Heart left ventricle (tissue), 16 donors: ENCODE results near the gene HOXB7. TPM values are rescaled to one million over a fixed set of nuclear protein-coding genes. Genes with fewer than 3 reads are reported as not detected.

Experiments used
- ATAC-seq, 4 donors: fragments of 200-7000 bp; cut with Tn5 transposase; one replicate each; pipeline ENCODE4 v1.9.1; 2020 to 2022; ENCODE audit warnings: moderate library complexity in 4 of 4, mild to moderate bottlenecking in 3 of 4, moderate number of reproducible peaks in 1 of 4
- DNase-seq, 5 donors: peaks; one replicate each; pipeline ENCODE4 v3.0.0-alpha.2; 2020
- H3K27ac ChIP-seq, 12 donors: fragments of 200-600 bp; sonication (generic) in 4 of 12; one replicate each; pipeline versions ENCODE4 v1.5.0 to v1.8.0; 2016 to 2022; ENCODE audit warnings: mild to moderate bottlenecking in 2 of 12
- H3K27me3 ChIP-seq, 9 donors: fragments of 200-600 bp; sonication (generic) in 2 of 9; one replicate each; pipeline versions ENCODE4 v1.5.1 to v1.8.0; 2016 to 2022; ENCODE audit warnings: mild to moderate bottlenecking in 3 of 9
- H3K36me3 ChIP-seq, 9 donors: fragments of 200-600 bp; sonication (generic) in 2 of 9; one replicate each; pipeline versions ENCODE4 v1.5.0 to v1.8.0; 2018 to 2022; ENCODE audit warnings: mild to moderate bottlenecking in 2 of 9
- H3K4me1 ChIP-seq, 12 donors: fragments of 200-600 bp; sonication (generic) in 4 of 12; one replicate each; pipeline versions ENCODE4 v1.5.0 to v1.8.0; 2016 to 2022; ENCODE audit warnings: mild to moderate bottlenecking in 3 of 12
- H3K4me3 ChIP-seq, 12 donors: fragments of 200-600 bp; sonication (generic) in 4 of 12; one replicate each; pipeline versions ENCODE4 v1.5.0 to v1.8.0; 2017 to 2022; ENCODE audit warnings: mild to moderate bottlenecking in 9 of 12, moderate library complexity in 4 of 12
- H3K9me3 ChIP-seq, 12 donors: fragments of 200-600 bp; sonication (generic) in 4 of 12; one replicate each; pipeline versions ENCODE4 v1.5.0 to v1.8.0; 2016 to 2022; ENCODE audit warnings: mild to moderate bottlenecking in 1 of 12
- POLR2A ChIP-seq, 2 donors: fragments of 450-650 bp; IDR thresholded peaks; one replicate each; pipeline ENCODE4 v1.6.1; 2017; ENCODE audit warnings: antibody characterized with exemption in 2 of 2, mild to moderate bottlenecking in 2 of 2, moderate library complexity in 2 of 2
- WGBS, 4 donors: extraction: QIAGEN DNeasy Blood & Tissue Kit in 2 of 4; methylation state at CpG; one replicate each; pipeline versions ENCODE4 v1.1.5 to v1.1.7; 2013 to 2018; 5-methylcytosine and 5-hydroxymethylcytosine counted together
- intact Hi-C, 10 donors: fragments of 100-400 bp; cut with DNase I; formaldehyde crosslinking; loops; one replicate each; pipeline versions ENCODE4 v1.11.1 to v1.14.2; 2022
- polyA plus RNA-seq, 2 donors: library from polyadenylated mRNA; stranded (reverse); fragments of 200-250 nt; gene quantifications; one replicate each; pipeline ENCODE4 v1.2.3, GENCODE V29; 2013
- total RNA-seq, 9 donors: library from RNA; depleted of rRNA in 2 of 9; stranded (reverse); fragments of >200 nt in 2 of 9; fragmentation: NEBNext Ultra II Directional in 3 of 9; extraction: Animal tissue kit (Norgen Biotek cat#: 25700) in 3 of 9; gene quantifications; one replicate each; pipeline versions ENCODE4 v1.1.0 to v1.2.4, GENCODE V29; 2016 to 2023
- TF ChIP-seq, protein P1 (sequence below), 12 donors: fragments of 200-600 bp; sonication (generic) in 4 of 12; IDR thresholded peaks; one replicate each; pipeline versions ENCODE4 v1.5.0 to v1.8.0; 2018 to 2022; ENCODE audit warnings: antibody characterized with exemption in 12 of 12, mild to moderate bottlenecking in 5 of 12
- donor health status: ischemic (EF 13 %, LVEDD 7.1; RV severe dilation, severe dysfunction).
- donor health status: healthy with polysubstance abuse.
- donor health status: DM: no; HTN: yes; CAD: no.
- donor health status: DM: no; HTN: no; CAD: no.
- donor health status: ischemic (EF 25% LVEDD 6.9; RV normal size, moderate dysfunction).
- donor health status: ischemic (EF 25% LVEDD 5.7; RV mildly dilated, moderate dysfunction).
- donor health status: healthy.
- donor health status: DM: yes; HTN: yes; CAD: no.
- donor health status: ischemic (EF 35%, LVEDD 5.7; RV mildly dilated, moderate dysfunction).
- donor health status: nonischemic (EF 11% LVEDD 7.7; RV severe dilation, severe dysfunction).
- donor health status: DM: yes; HTN: yes; CAD: no.
- donor health status: PGD.
- donor health status: ischemic (EF 29% LVEDD 5.4; RV normal size, mild dysfunction).
- donor health status: nonischemic (EF 23%, LVEDD 6.1; RV moderate dilation, normal function).

Gene HOXB7
- total and polyA plus RNA-seq, 11 donors: 0.12 to 0.88 (median 0.40) TPM; not detected in 5

DNA sequence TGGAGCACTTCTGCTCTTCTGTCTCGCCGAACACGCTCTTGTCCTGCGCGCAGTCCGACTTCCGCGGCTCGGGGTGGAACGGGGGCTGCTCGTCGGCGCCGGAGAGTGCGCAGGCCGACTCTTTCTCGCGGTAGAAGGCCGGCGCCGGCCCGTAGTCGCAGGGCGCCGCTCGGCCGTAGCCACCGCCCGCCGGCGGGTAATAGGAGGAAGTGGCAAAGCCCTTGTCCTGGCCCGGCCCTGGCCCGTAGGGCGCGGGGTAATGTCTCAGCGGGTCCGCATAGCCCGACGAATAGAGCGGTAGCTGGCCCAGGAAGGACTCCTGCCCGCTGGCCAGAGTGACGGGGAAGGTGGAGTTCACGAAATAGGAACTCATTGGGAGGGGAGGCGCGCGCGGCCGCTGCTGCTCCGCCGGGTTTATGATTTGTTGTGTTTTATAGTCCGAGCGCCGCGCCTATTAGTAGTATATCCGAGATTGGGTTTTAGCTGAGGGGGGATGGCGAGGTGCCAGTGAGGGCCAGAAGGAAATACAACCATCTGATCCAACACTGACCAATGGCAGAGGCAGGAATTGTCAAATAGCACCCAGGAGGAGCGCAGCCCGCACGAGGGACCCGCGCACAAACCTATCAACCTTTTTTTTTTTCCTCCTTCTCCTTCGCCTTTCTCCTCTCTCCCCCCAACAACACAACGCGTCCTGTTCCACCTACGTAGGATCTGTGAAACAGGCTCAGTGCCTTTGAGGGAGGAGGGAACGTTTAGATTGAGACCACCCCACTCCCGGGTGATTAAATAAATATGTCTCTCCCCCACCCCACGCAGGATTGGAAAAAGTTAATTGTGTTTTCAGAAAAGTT, 12.8 kb downstream of the HOXB7 start:
- Histone ChIP-seq H3K9me3 (no peaks in the 10 kb centered on the region), H3K27me3 (peaks cover 75 to 100% (median 98%) of the 10 kb centered on the region in 9 donors), H3K4me1 (peaks cover 0 to 44% (median 18%) of the 10 kb centered on the region in 12 donors), H3K27ac (peak overlapping the region in 7 of 12 donors; percentile 3 to 97 (median 38)), H3K36me3 (no peaks in the 10 kb centered on the region), H3K4me3 (peak overlapping the region; percentile 14 to 62 (median 48))
- intact Hi-C loops: loop anchor here in 1 of 10 donors (5.0 kb wide), 1 partner anchor 261 kb away; no protein-coding TSS in a partner anchor
- ATAC-seq (peak in 3 of 4 donors; percentile 16 to 58 (median 45)), DNase-seq (peak in 3 of 5 donors; percentile 49 to 80 (median 52))
- WGBS, 4 donors: 1% methylated on average over 58 to 68 of the region's 68 CpGs
- TF ChIP-seq, protein P1, sequence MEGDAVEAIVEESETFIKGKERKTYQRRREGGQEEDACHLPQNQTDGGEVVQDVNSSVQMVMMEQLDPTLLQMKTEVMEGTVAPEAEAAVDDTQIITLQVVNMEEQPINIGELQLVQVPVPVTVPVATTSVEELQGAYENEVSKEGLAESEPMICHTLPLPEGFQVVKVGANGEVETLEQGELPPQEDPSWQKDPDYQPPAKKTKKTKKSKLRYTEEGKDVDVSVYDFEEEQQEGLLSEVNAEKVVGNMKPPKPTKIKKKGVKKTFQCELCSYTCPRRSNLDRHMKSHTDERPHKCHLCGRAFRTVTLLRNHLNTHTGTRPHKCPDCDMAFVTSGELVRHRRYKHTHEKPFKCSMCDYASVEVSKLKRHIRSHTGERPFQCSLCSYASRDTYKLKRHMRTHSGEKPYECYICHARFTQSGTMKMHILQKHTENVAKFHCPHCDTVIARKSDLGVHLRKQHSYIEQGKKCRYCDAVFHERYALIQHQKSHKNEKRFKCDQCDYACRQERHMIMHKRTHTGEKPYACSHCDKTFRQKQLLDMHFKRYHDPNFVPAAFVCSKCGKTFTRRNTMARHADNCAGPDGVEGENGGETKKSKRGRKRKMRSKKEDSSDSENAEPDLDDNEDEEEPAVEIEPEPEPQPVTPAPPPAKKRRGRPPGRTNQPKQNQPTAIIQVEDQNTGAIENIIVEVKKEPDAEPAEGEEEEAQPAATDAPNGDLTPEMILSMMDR (IDR thresholded peaks at IDR 0.05): no peak
- TF ChIP-seq POLR2A (IDR thresholded peaks at IDR 0.05): peak in 1 of 2 donors; percentile 29

DNA sequence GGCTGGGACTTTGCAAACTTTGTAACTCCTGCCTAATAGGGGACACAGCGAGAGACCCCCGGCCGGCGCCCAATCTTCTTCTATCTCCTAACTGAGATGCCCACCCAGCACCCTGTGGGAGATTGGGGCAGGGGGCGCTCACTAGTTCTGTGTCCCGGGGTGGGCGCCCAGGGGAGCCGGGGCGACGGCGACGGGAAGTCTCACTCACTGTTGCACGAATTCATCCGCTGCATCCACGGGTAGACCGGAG, 13.4 kb downstream of the HOXB7 start:
- 0 to 3% (median 2%) methylated on average over 1 to 16 of the region's 16 CpGs for WGBS, 4 donors
- TF ChIP-seq, protein P1 (IDR thresholded peaks at IDR 0.05): no peak
- no peak for TF ChIP-seq POLR2A (IDR thresholded peaks at IDR 0.05)
- Histone ChIP-seq H3K27me3 (peaks cover 74 to 100% (median 98%) of the 10 kb centered on the region in 9 donors), H3K27ac (peak overlapping the region in 6 of 12 donors; percentile 3 to 97 (median 42)), H3K4me3 (peak overlapping the region; percentile 14 to 62 (median 48)), H3K4me1 (peaks cover 0 to 48% (median 20%) of the 10 kb centered on the region in 12 donors), H3K9me3 (no peaks in the 10 kb centered on the region), H3K36me3 (no peaks in the 10 kb centered on the region)
- ATAC-seq (no peak), DNase-seq (no peak)
- intact Hi-C loops: loop anchor here in 1 of 10 donors (5.0 kb wide), 1 partner anchor 260 kb away; no protein-coding TSS in a partner anchor

DNA sequence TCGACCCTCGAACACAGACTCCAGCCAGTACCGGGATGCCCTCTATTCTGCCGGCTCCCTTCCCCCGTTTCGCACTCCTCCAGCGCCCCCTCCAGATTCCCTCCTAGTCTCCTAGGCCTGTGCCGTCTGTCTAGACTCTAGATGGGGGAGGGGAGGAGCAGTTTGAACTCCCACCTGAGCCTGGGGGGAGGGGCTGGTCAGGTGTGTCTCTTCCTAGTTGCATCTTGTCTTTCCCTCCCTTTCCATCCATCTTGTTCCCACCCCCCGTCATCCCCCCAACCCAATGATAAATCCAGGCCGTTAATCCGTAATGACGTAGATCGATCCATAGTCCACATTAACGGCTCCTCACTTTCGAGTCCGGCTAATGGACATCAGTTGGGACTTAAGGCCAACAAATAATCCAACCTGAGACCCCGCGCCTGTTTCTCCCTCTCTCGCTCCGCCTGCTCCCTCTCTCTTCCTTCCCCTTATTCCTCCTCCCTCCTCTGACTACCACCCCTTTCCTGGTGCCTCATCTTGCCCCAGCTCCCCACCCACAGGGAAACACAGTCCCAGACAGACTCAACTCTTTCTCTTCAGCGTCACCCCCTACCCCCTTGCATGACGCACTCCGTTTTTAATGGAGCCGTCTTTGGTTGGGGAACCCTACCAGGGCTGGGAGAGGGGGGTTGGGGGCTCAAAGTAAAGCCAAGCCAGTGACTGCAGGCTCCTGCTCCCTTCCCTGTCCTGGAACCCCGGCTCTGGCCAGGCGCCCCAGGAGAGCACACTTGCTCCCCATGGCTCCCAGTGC, 13.9 kb downstream of the HOXB7 start:
- Histone ChIP-seq H3K4me1 (peaks cover 0 to 48% (median 20%) of the 10 kb centered on the region in 12 donors), H3K9me3 (no peaks in the 10 kb centered on the region), H3K36me3 (no peaks in the 10 kb centered on the region), H3K27ac (peak overlapping the region in 5 of 12 donors; percentile 8 to 97 (median 47)), H3K27me3 (peaks cover 74 to 100% (median 98%) of the 10 kb centered on the region in 9 donors), H3K4me3 (peak overlapping the region; percentile 14 to 62 (median 48))
- TF ChIP-seq POLR2A (IDR thresholded peaks at IDR 0.05): no peak
- TF ChIP-seq, protein P1 (IDR thresholded peaks at IDR 0.05): no peak
- ATAC-seq (no peak), DNase-seq (no peak)
- 6 to 10% (median 7%) methylated on average over 24 to 26 of the region's 26 CpGs for WGBS, 4 donors
- intact Hi-C loops: loop anchor here in 1 of 10 donors (5.0 kb wide), 1 partner anchor 260 kb away; no protein-coding TSS in a partner anchor
